Measurements from ENCODE around the gene EP400.
"Not testable (repeated sequence)": the region's sequence is repeated elsewhere in the genome, so short reads cannot be mapped to it uniquely, and the experiment has no call there.

The EP400 gene

GRCh38 chr12:132070298-132070697, 120.6 kb downstream of the EP400 start:
- no peak for DNase-seq

- no peak for DNase-seq
These were observed 121.5 kb downstream of the EP400 start for GRCh38 chr12:132071040-132071810.

- DNase-seq: no peak
These were observed 122.2 kb downstream of the EP400 start for GRCh38 chr12:132071830-132072384.

- DNase-seq: no peak
These were observed 124.5 kb downstream of the EP400 start for GRCh38 chr12:132074216-132074615.

GRCh38 chr12:132075026-132075713, 125.4 kb downstream of the EP400 start:
- DNase-seq: no peak

GRCh38 chr12:132075714-132076553, 126.2 kb downstream of the EP400 start:
- no peak for DNase-seq

- no peak for DNase-seq
These were observed 127.0 kb downstream of the EP400 start for GRCh38 chr12:132076711-132077110.

GRCh38 chr12:132077322-132078100, 127.8 kb downstream of the EP400 start:
- no peak for DNase-seq

- DNase-seq: peak; percentile 59
These were observed 128.4 kb downstream of the EP400 start for GRCh38 chr12:132078190-132078589.

- DNase-seq: no peak
These were observed 129.5 kb downstream of the EP400 start for GRCh38 chr12:132079200-132079599.

GRCh38 chr12:132079695-132080094, 130.0 kb downstream of the EP400 start:
- DNase-seq: no peak

- not testable (repeated sequence) for DNase-seq
These were observed 130.8 kb downstream of the EP400 start for GRCh38 chr12:132080515-132080914.

GRCh38 chr12:132081423-132081822, 131.7 kb downstream of the EP400 start:
- DNase-seq: no peak

- DNase-seq: no peak
These were observed 133.8 kb downstream of the EP400 start for GRCh38 chr12:132083614-132083940.

- DNase-seq: peak; percentile 74
These were observed 134.3 kb downstream of the EP400 start for GRCh38 chr12:132083941-132084620.

GRCh38 chr12:132084621-132085290, 135.0 kb downstream of the EP400 start:
- no peak for DNase-seq

GRCh38 chr12:132085291-132085635, 135.5 kb downstream of the EP400 start:
- DNase-seq: no peak

GRCh38 chr12:132089407-132089910, 139.7 kb downstream of the EP400 start:
- DNase-seq: no peak

GRCh38 chr12:132094269-132094891, 144.6 kb downstream of the EP400 start:
- no peak for DNase-seq

- no peak for DNase-seq
These were observed 146.0 kb downstream of the EP400 start for GRCh38 chr12:132095520-132096409.
